Measurements from ENCODE around the gene MGMT.

Gene MGMT

GRCh38 chr10:129459762-129460539 lies 7.1 kb upstream of the MGMT start:
- DNase-seq: no peak

DNA sequence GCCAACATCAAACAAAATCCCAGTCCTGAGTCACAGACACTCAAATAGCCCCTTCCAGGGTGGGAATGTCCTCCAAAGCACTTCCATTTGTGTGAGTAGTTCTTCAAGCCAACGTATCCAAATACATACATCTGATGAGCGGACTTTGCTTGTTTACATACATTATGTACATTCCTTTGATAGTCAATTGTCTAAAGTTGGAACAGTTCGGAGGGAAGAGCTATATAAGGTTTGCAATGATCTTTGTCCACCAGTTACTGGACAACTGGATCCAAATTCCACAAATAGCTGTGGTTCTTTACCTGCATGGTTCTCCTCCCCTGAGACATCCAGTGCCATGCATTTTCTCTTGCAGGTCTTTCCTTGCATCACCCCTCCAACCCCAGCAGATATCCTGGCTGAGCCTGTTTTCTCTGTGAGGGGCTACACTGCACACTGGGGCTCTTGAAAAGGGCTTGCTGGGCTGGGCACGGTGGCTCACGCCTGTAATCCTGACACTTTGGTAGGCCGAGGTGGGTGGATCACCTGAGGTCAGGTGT lies 4.7 kb upstream of the MGMT start:
- no peak for DNase-seq

- DNase-seq: no peak
These were observed 2.8 kb upstream of the MGMT start for GRCh38 chr10:129464251-129464650.

- DNase-seq: no peak
These were observed 992 bp upstream of the MGMT start for GRCh38 chr10:129465796-129466702.

GRCh38 chr10:129467359-129468064 lies 471 bp downstream of the MGMT start:
- DNase-seq: no peak

GRCh38 chr10:129468187-129468586 lies 1.1 kb downstream of the MGMT start:
- no peak for DNase-seq

- no peak for DNase-seq
These were observed 3.2 kb downstream of the MGMT start for GRCh38 chr10:129470103-129470851.

DNA sequence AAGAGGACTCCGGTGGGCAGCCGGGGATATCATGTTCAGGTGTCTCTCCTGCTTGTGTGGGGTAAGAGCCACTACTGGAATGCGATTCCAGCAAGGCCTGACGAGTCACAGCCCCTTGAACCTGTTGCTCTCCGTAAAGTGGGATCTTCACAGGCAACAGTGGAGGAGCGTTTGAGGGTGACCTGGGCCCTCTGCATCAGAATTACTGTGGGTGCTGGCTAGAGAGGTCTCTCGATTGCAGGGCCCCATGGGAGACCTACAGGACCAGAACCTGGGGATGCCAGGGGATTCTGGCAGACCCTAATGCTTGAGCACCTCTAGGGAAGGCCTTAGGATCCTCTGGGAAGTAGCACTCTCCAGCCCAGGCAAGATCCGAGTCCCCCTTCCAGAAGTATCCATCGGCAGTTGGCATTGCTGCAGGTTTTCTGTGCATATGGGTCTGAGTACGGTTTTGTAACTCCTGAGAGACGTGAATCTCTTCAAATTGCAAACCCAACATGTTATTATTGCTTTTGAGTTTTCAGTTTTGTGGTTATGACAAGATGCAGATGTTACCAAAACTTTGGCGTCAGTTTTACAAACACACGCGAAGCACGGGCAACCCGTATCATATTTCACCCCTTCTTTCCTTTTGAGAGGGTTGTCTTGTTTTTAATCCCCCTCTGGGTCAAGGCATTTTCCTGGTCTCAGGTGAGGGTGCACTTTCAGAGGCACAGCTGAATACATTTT lies 4.6 kb downstream of the MGMT start:
- no peak for DNase-seq

DNA sequence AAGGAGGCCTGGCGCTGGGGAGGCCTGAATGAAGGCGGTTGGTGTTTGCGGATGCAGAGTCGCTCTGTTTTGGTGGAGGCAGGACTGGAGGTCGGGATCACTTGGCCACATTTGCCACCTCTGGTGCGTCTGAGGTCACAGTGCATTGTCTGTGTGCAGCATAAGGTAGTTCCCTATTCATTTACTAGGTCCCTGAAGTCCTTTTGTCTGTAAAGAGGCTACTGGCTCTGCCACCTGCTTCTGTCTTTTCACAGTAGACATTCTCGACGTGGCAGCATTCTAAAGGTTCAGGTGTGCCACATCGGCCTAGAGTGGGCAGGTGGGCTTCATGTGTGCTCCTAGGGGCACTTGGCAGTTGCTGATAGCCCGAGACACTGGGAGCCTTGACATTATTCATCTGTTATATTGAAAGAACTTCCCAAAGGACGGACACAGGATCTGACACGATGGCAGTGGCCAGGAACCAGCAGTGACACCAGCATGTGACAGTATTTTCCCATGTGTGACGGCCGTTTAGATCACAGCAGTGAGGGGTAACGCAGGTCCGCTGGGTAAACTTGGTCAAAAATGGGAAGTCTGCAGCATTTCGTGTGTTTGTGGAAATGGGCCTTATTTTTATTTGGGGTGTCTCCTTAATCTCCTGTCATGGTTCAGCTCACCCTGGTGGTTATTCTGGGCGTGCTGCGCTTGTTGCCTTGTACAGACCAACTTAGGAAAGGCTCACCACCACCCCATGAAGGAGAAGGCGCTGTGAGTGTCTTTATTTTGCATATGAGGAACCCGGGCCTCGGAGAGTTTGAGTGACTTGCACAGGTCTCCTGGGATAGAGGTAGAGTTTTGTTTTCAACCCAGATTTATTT lies 5.9 kb downstream of the MGMT start:
- DNase-seq: no peak

GRCh38 chr10:129474642-129475041 lies 7.6 kb downstream of the MGMT start:
- no peak for DNase-seq

DNA sequence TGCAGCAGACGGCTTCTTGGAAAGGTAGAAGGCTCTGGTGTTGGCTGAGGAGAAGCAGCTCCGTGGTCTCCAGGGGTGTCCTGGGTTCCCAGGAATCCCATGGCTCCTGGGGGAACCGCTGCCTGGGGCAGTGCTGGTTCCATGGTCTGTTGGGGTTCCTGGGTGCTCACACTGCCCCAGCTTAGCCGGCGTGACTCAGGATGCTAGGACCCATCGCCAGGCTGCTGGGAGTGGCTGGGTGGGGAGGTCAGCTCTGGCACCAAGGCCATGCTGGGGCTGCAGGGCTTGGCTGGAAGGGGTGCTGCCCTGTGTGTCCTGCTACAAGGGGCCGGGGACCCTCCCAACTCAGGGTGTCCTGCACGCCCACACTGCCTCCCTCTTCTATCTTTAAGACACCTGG lies 9.4 kb downstream of the MGMT start:
- no peak for DNase-seq

- no peak for DNase-seq
These were observed 10.0 kb downstream of the MGMT start for GRCh38 chr10:129477051-129477450.

GRCh38 chr10:129481641-129482040 lies 14.6 kb downstream of the MGMT start:
- DNase-seq: no peak

DNA sequence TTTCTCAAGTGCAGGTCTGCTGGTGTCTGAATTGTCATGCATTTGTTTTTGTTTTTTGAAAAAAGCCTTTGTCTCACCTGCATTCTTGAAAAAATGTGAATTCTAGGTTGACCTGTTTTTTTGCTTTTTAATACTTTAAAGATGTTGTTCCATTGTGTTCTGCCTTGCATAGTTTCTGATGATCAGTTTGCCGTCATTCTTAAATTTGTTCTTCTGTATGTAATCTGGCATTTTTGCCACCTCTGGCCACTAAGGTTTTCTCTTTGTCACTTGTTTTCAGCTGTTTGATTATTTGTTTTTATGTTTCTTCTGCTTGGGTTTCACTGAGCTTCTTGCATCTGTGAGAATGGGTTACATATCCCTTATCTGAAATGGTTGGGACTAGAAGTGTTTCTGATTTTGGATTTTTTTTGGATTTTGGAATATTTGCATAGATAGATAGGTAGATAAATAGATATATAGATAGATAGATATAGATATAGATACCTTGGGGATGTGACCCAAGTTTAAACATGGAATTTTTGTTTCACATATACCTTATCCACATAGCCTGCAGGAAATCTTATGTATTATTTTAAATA lies 16.5 kb downstream of the MGMT start:
- DNase-seq: no peak

DNA sequence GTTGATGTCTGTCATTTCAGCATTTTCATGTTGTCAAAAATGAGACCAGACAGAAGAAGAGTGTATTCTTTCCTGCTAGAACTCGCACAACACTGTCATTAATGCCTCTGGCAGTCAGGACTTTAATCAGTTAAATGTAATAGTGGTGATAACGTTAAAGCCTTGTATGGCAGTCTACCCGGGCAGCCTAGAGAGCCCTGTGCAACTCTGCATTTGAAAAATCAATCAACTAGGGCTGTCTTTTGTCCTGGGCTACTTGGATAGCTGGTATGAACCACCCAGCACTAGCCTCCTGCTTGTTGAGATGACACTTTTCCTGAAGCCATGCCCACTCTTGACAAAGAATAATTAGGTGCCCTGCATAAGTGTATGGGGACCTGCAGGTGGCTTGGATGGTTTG lies 19.8 kb downstream of the MGMT start:
- no peak for DNase-seq

DNA sequence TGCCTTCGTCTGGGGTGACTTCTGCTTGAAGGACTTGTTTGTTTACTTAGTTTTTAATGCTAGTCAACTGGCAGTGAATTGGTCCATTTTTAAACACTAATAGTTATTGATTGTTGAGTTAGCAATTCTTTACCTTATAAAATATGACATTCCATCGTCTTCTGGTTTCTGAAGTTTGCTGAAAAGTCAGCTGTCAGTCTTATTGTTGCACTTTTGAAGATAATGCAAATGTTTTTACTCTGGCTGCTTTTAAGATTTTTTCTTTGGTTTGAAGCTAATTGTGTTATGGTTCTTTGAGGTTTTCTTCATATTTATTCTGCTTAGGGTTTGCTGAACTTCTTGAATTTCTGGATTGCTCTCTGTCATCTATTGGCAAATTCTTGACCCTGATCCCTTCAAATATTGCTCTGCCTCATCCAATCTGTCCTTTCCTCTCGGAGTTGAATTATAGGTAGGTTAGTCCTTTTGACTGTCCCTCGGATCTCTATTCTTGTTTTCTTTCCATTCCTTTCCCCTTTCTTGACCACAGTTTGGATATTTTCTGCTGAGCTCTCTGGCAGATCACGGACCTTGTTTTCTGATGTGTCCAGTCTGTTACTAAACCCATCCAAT lies 24.2 kb downstream of the MGMT start:
- no peak for DNase-seq

- no peak for DNase-seq
These were observed 27.1 kb downstream of the MGMT start for GRCh38 chr10:129494176-129494575.

DNA sequence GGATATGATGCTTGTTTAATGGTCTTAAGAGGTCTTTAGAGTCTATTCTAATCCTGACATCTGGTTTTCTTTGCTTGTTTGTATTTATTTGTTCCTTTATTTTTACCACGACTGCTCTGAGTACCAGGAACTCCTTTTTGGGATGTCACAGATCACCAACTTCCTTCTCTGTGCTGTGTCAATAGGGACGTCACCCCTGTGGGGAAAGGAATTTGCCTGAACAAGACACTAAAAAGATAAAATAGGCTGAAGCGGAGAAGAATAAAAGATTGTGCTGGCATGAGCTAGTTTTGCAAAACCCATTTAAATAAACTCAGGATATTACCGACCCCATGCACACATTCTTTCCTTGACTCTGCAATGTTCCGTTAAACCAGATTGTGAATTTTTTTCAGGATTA lies 27.7 kb downstream of the MGMT start:
- DNase-seq: no peak

- DNase-seq: no peak
These were observed 28.2 kb downstream of the MGMT start for GRCh38 chr10:129495256-129495655.

- DNase-seq: no peak
These were observed 28.7 kb downstream of the MGMT start for GRCh38 chr10:129495698-129496097.

Data from inflammatory macrophage treated with lipopolysaccharide for 1 hour (primary cell).